NCI-H748 (cell line): ENCODE measurements around the gene ST8SIA2.
A peak's percentile ranks its signal among the peaks of the same experiment; 100 is the strongest.

ENCODE experiments used
- DNase-seq: peaks from one replicate; lab custom pipeline; 2025; ENCODE audit not compliant: unreplicated experiment; lab: John Stamatoyannopoulos, UW

The ST8SIA2 gene

GRCh38 chr15:92395098-92395635, 1.5 kb downstream of the ST8SIA2 start:
- DNase-seq = no peak

- no peak for DNase-seq
Observed at GRCh38 chr15:92399271-92399950, 5.7 kb downstream of the ST8SIA2 start.

- DNase-seq = no peak
Observed at GRCh38 chr15:92400573-92400972, 6.9 kb downstream of the ST8SIA2 start.

DNA sequence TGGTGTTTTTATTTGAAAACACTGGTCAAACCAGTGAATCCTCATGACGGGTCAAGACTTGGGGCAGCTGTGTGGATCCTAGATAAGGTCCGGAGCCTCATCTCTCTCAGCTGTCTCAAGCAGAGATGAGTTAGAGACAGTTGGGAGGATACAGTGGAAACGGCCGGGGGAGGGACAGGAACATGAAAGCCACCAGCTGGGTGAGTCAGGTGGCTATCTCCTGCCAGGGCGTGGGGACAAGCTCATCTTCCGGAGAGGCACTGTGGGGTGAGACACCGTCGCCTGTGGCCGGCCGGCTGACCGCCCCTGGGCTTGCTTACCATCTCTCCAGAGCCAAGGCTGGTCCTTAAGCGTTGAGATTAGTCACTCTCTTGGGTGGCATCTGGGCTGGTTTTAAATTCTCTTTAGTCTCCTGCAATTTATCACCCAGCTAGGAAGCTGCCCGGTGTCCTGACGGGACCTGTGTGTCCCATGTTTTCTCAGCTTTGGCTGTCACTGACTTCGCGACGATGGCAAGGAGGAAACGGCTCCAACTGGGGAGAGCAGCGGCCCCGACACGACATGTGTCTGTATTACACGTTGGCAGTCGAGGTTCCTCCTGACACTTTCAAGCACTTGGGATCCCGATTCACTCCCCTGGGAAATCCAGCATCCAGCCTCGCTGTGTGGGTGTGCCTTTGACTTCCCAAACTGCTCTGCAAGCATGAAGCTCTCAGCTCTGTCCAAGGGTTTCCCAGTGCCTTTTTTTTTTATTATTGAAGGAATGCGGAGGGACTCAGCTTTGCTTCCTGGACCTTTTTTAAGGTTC, 7.5 kb downstream of the ST8SIA2 start:
- no peak for DNase-seq

- no peak for DNase-seq
Observed at GRCh38 chr15:92402751-92403150, 9.1 kb downstream of the ST8SIA2 start.

DNA sequence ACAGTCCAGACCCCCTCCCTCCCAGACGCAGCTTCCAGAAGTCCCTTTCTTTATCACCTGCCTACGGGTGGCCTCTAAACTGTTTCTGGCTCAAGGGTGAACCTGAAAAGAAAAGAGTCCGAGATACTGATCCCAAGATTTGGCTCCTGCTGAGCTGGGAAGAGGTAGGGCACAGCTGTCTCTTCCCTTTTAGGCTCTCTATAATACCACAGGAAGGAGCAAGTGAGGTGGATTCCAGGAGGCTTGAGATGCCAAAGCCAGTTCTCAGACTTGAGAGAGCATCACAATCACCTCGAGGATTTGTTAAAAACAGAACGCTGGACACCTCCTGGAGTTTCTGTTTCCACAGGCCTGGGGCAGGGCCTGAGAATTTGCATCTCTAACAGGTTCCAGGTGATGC, 12.3 kb downstream of the ST8SIA2 start:
- DNase-seq = no peak

- DNase-seq = no peak
Observed at GRCh38 chr15:92407321-92407720, 13.6 kb downstream of the ST8SIA2 start.

GRCh38 chr15:92407916-92408315, 14.2 kb downstream of the ST8SIA2 start:
- DNase-seq = no peak

GRCh38 chr15:92409006-92409405, 15.3 kb downstream of the ST8SIA2 start:
- DNase-seq = no peak

GRCh38 chr15:92409521-92409920, 15.8 kb downstream of the ST8SIA2 start:
- DNase-seq = no peak

GRCh38 chr15:92410537-92410936, 16.9 kb downstream of the ST8SIA2 start:
- DNase-seq = no peak

DNA sequence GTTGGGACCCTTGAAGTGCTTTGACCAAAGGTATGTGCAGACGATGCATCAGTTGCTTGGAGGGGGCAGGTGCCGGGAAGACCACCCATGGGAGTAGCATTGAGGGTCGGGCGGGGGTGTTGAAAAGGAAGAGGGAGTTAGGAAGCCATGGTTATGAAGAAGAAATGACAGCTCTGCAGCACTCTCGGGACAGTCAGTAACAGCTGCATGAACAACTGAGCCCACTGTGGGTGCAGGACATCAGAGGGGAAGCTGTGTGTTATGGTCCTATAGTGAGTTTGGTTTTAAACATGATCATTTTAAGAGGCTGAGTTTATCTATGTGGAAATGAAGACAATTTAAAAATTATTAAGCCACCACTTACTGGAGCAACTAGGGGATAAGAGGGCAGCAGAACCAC, 17.6 kb downstream of the ST8SIA2 start:
- no peak for DNase-seq

DNA sequence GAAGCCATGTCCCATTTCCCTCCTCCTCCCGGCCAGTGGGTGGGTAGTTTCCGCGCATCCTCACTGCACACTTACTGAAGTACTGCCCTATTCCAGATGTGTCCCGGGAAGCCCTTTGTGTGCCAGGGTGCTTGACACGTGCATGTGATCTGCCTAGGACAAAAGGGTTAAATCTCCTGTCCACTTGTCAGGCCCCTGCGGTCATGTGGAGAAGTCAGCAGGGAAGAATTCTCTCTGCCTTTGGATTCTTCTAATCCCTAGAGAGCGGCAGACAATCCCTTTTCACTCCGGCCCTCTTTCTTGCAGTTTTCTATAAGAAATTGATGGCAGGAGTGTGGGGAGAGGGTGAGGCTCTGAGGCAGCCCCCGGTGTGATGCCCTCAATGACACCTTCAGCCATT, 19.8 kb downstream of the ST8SIA2 start:
- DNase-seq = no peak

- DNase-seq = no peak
Observed at GRCh38 chr15:92415639-92416297, 22.1 kb downstream of the ST8SIA2 start.

GRCh38 chr15:92416557-92416956, 22.9 kb downstream of the ST8SIA2 start:
- DNase-seq = no peak

- no peak for DNase-seq
Observed at GRCh38 chr15:92417716-92418115, 24.0 kb downstream of the ST8SIA2 start.

DNA sequence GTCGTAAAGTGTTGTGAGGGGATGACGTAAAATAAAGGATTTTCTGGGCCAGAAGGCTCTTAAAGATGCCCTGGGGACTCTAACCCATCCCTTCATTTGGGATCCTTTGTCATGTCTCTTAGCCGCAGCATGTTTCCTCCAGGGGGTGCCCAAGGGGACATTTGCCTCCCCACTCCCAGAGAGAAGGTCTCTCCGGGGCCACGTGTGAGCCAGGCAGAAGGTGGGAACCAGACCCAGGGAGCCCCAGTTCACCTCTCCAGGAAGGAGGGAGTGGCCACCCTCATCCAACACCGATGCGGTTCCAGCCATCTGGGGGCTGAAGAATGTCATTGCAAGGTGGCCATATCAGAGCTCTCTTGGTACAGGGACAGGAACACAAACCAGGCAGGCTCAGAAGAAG, 25.2 kb downstream of the ST8SIA2 start:
- no peak for DNase-seq

GRCh38 chr15:92421976-92422375, 28.3 kb downstream of the ST8SIA2 start:
- DNase-seq = no peak

GRCh38 chr15:92425578-92426225, 32.0 kb downstream of the ST8SIA2 start:
- DNase-seq = peak; percentile 4

DNA sequence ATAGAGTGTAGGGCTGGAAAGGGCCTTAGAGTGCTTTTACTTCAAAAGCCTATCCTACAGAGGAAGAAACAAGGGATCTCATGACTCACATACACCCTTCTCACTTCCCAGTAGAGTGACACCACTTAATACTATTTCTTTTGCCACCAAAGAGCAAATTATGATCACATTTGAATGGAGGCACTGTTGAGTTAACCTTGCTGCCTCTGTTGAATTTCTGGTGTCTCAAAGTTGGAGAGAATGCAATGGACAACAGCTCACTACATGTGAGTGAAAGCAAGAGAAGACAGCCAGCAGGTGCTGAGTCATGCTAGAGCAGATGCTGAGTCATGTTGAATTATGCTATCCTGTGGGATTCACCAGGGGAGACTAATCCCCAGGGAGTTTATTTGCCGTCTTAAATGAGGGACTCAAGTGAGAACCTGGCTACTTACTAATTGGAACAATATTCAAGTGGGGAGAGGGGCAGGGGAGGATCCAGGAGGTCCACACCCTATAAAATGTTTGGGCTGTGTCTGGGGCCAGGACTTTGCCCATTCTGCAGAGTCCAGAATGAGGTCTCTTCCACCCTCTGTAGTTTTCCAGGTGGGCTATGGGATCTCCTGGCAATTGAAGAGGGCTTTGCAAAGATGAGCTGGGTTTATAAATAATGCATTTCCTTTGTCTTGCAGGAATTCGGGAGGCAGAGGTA, 35.8 kb downstream of the ST8SIA2 start:
- DNase-seq = peak; percentile 1

DNA sequence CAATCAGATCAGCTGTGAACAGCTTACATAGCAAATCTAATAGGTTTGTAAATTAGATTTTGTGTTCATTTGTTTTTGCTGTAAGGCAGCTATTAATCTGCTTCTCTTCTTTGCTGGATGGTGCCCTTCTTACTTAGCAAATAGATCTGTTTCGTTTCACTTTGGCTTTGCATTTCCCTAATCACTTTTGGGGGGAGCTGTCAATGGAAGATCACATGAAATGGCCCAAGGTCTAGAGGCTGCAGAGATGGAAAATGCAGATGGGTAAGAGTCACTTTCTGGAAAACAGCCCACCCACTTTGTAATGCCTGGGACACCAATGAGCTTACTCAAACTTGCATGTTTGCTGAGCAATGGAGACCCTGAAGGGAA, 36.4 kb downstream of the ST8SIA2 start:
- no peak for DNase-seq
